DOHH2 (cell line): ENCODE data around the gene QTRT2.

Experiments used
- H3F3A ChIP-seq: fragments of 200-600 bp; sonication (generic), shearing (Covaris generic); 2 replicates; pipeline ENCODE4 v1.6.0; 2016; ENCODE audit warnings: antibody characterized with exemption, mild to moderate bottlenecking; ENCODE audit not compliant: control insufficient read depth, insufficient read depth
- H3K27ac ChIP-seq: fragments of 200-600 bp; sonication (generic); 2 replicates; pipeline ENCODE4 v1.5.1; 2014; ENCODE audit warnings: low read depth, mild to moderate bottlenecking, low read length, moderate library complexity
- H3K27me3 ChIP-seq: fragments of 200-600 bp; sonication (generic); 2 replicates; pipeline ENCODE4 v1.6.1; 2014; ENCODE audit warnings: mild to moderate bottlenecking, low read length, mixed read lengths; ENCODE audit not compliant: control insufficient read depth
- H3K36me3 ChIP-seq: fragments of 200-600 bp; sonication (generic); 2 replicates; pipeline ENCODE4 v1.6.1; 2014; ENCODE audit warnings: mild to moderate bottlenecking, low read length, moderate library complexity, mixed read lengths; ENCODE audit not compliant: control insufficient read depth
- H3K4me1 ChIP-seq: fragments of 200-600 bp; sonication (generic); 2 replicates; pipeline ENCODE4 v1.6.1; 2014; ENCODE audit warnings: mild to moderate bottlenecking, low read length, mixed read lengths; ENCODE audit not compliant: control insufficient read depth
- H3K4me2 ChIP-seq: fragments of 200-600 bp; sonication (generic); 2 replicates; pipeline ENCODE4 v1.6.0; 2014; ENCODE audit warnings: mild to moderate bottlenecking, low read length, moderate library complexity
- H3K4me3 ChIP-seq: fragments of 200-600 bp; sonication (generic); 2 replicates; pipeline ENCODE4 v1.5.1; 2014; ENCODE audit warnings: mild to moderate bottlenecking, low read length, mixed read lengths
- H3K79me2 ChIP-seq: fragments of 200-600 bp; sonication (generic); 2 replicates; pipeline ENCODE4 v1.6.1; 2014; ENCODE audit warnings: mild to moderate bottlenecking, low read length, mixed read lengths; ENCODE audit not compliant: control insufficient read depth
- H3K9me2 ChIP-seq: fragments of 200-600 bp; sonication (generic); replicated peaks from 2 replicates; pipeline ENCODE4 v1.6.1; 2014; ENCODE audit warnings: mild to moderate bottlenecking, low read length, mixed read lengths; ENCODE audit not compliant: control insufficient read depth
- H3K9me3 ChIP-seq: fragments of 200-600 bp; sonication (generic); 2 replicates; pipeline ENCODE4 v1.6.1; 2014; ENCODE audit warnings: antibody characterized with exemption, low read length, mixed read lengths; ENCODE audit not compliant: control insufficient read depth, insufficient read depth
- H4K20me1 ChIP-seq: fragments of 200-600 bp; sonication (generic); 2 replicates; pipeline ENCODE4 v1.6.0; 2014; ENCODE audit warnings: low read depth, mild to moderate bottlenecking, antibody characterized with exemption, low read length, moderate library complexity; ENCODE audit not compliant: control insufficient read depth, insufficient read depth
- CTCF ChIP-seq: fragments of 200-600 bp; sonication (generic); IDR thresholded peaks from one replicate; pipeline ENCODE4 v1.5.1; 2014; ENCODE audit warnings: antibody characterized with exemption, mild to moderate bottlenecking, low read depth, low read length; ENCODE audit not compliant: poor library complexity, severe bottlenecking
- EZH2phosphoT487 ChIP-seq: fragments of 200-600 bp; sonication (generic); IDR thresholded peaks from 2 replicates; pipeline ENCODE4 v1.6.1; 2017; ENCODE audit warnings: borderline replicate concordance, mild to moderate bottlenecking, antibody characterized with exemption, low read length, moderate library complexity, mixed read lengths

Gene QTRT2

GRCh38 chr3:114093596-114093995, 37.1 kb downstream of the QTRT2 start:
- Histone ChIP-seq H3K9me2 (no peaks in the 10 kb centered on the region), H3K79me2 (no peaks in the 10 kb centered on the region), H3K4me1 (no peaks in the 10 kb centered on the region), H3F3A (no peaks in the 10 kb centered on the region), H3K4me2 (no peak overlapping the region), H3K27me3 (0 out of 2 replicates have a peak, but pooled peaks cover 5% of the 10 kb centered on the region), H3K9me3 (no peaks in the 10 kb centered on the region), H4K20me1 (no peaks in the 10 kb centered on the region), H3K4me3 (no peak overlapping the region), H3K36me3 (no peaks in the 10 kb centered on the region), H3K27ac (no peak overlapping the region)
- no peak for TF ChIP-seq CTCF
- TF ChIP-seq EZH2phosphoT487: no peak

- no peaks in the 10 kb centered on the region for H3K79me2 ChIP-seq
- H3K27ac ChIP-seq: no peak overlapping the region
- no peaks in the 10 kb centered on the region for H3K36me3 ChIP-seq
- no peak for TF ChIP-seq CTCF
- no peak for TF ChIP-seq EZH2phosphoT487
- H3K4me2 ChIP-seq: no peak overlapping the region
- H3K4me1 ChIP-seq: no peaks in the 10 kb centered on the region
- no peaks in the 10 kb centered on the region for H3K9me2 ChIP-seq
- H3K4me3 ChIP-seq: no peak overlapping the region
- H3F3A ChIP-seq: no peaks in the 10 kb centered on the region
- H3K9me3 ChIP-seq: no peaks in the 10 kb centered on the region
- H3K27me3 ChIP-seq: 0 out of 2 replicates have a peak, but pooled peaks cover 5% of the 10 kb centered on the region
- H4K20me1 ChIP-seq: no peaks in the 10 kb centered on the region
Observed at GRCh38 chr3:114095796-114096195, 39.3 kb downstream of the QTRT2 start.

DNA sequence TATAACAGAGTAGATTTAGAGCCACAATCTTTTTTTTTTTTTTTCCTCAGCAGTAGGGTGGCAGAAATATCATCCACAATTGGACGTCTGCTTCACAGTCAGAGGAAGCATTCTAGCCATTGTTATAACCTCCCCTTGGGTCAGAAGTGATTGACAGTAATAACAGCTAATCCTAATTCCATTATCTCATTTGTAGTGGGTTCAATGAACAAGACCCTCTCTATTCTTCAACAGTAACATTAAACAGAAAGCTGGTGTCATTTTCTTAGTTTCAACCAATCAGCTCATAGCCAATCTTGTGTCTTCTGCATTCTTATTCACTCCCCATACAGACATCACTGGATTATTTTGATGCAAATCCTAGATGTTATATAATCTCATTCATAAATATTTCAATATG, 44.6 kb downstream of the QTRT2 start:
- H4K20me1 ChIP-seq: no peaks in the 10 kb centered on the region
- no peak overlapping the region for H3K4me2 ChIP-seq
- H3K4me3 ChIP-seq: no peak overlapping the region
- 0 out of 2 replicates have a peak, but pooled peaks cover 5% of the 10 kb centered on the region for H3K27me3 ChIP-seq
- no peaks in the 10 kb centered on the region for H3K36me3 ChIP-seq
- TF ChIP-seq EZH2phosphoT487 (no peak), CTCF (no peak)
- no peaks in the 10 kb centered on the region for H3K4me1 ChIP-seq
- no peaks in the 10 kb centered on the region for H3F3A ChIP-seq
- no peaks in the 10 kb centered on the region for H3K9me2 ChIP-seq
- H3K9me3 ChIP-seq: no peaks in the 10 kb centered on the region
- H3K79me2 ChIP-seq: no peaks in the 10 kb centered on the region
- no peak overlapping the region for H3K27ac ChIP-seq

GRCh38 chr3:114103181-114103580, 46.6 kb downstream of the QTRT2 start:
- H3K79me2 ChIP-seq: no peaks in the 10 kb centered on the region
- no peak overlapping the region for H3K27ac ChIP-seq
- no peaks in the 10 kb centered on the region for H3F3A ChIP-seq
- H3K4me1 ChIP-seq: no peaks in the 10 kb centered on the region
- no peak overlapping the region for H3K4me3 ChIP-seq
- H3K27me3 ChIP-seq: 0 out of 2 replicates have a peak, but pooled peaks cover 2% of the 10 kb centered on the region
- no peaks in the 10 kb centered on the region for H3K9me3 ChIP-seq
- no peak overlapping the region for H3K4me2 ChIP-seq
- TF ChIP-seq EZH2phosphoT487 (no peak), CTCF (no peak)
- no peaks in the 10 kb centered on the region for H3K36me3 ChIP-seq
- H4K20me1 ChIP-seq: no peaks in the 10 kb centered on the region
- no peaks in the 10 kb centered on the region for H3K9me2 ChIP-seq
